ENCODE data around the gene STAU1.

STAU1 gene

GRCh38 chr20:49210101-49210756 is 22.1 kb upstream of the STAU1 start (continued):
- TF ChIP-seq CREB5 (CRISPR knock-in tag; IDR thresholded peaks at IDR 0.05; ENCODE audit: low read depth) (no peak), CSDC2 (CRISPR knock-in tag; IDR thresholded peaks at IDR 0.05) (no peak), POU6F1 (CRISPR knock-in tag; IDR thresholded peaks at IDR 0.05; ENCODE audit: borderline replicate concordance, low read depth) (no peak), TCF4 (CRISPR knock-in tag; IDR thresholded peaks at IDR 0.05; ENCODE audit: borderline replicate concordance) (no peak), ISL1 (CRISPR knock-in tag; IDR thresholded peaks at IDR 0.05) (no peak), ESRRG (CRISPR knock-in tag; IDR thresholded peaks at IDR 0.05) (no peak)

GRCh38 chr20:49207076-49207475 is 18.9 kb upstream of the STAU1 start:
- TF ChIP-seq PATZ1 (CRISPR knock-in tag; IDR thresholded peaks at IDR 0.05; ENCODE audit: borderline replicate concordance) (no peak), ZFP3 (CRISPR knock-in tag; IDR thresholded peaks at IDR 0.05) (no peak), BACH2 (CRISPR knock-in tag; IDR thresholded peaks at IDR 0.05; ENCODE audit: borderline replicate concordance) (no peak), CSRNP3 (CRISPR knock-in tag; IDR thresholded peaks at IDR 0.05) (no peak), ISL1 (CRISPR knock-in tag; IDR thresholded peaks at IDR 0.05) (no peak), POU6F1 (CRISPR knock-in tag; IDR thresholded peaks at IDR 0.05; ENCODE audit: borderline replicate concordance, low read depth) (no peak), TOX (CRISPR knock-in tag; IDR thresholded peaks at IDR 0.05; ENCODE audit: borderline replicate concordance) (no peak), OSR1 (CRISPR knock-in tag; IDR thresholded peaks at IDR 0.05) (no peak), CSDC2 (CRISPR knock-in tag; IDR thresholded peaks at IDR 0.05) (no peak), CREB5 (CRISPR knock-in tag; IDR thresholded peaks at IDR 0.05; ENCODE audit: low read depth) (no peak)
- peak; percentile 49; the same call in 2 of the 3 replicates for ATAC-seq

GRCh38 chr20:49203746-49204145 is 15.6 kb upstream of the STAU1 start:
- no peak for ATAC-seq
- TF ChIP-seq PATZ1 (CRISPR knock-in tag; IDR thresholded peaks at IDR 0.05; ENCODE audit: borderline replicate concordance) (no peak), TSHZ2 (CRISPR knock-in tag; IDR thresholded peaks at IDR 0.05) (no peak), ZNF8 (CRISPR knock-in tag; IDR thresholded peaks at IDR 0.05) (no peak), ESRRG (CRISPR knock-in tag; IDR thresholded peaks at IDR 0.05) (no peak), CSRNP3 (CRISPR knock-in tag; IDR thresholded peaks at IDR 0.05) (no peak), ISL1 (CRISPR knock-in tag; IDR thresholded peaks at IDR 0.05) (no peak), BACH2 (CRISPR knock-in tag; IDR thresholded peaks at IDR 0.05; ENCODE audit: borderline replicate concordance) (no peak), TOX (CRISPR knock-in tag; IDR thresholded peaks at IDR 0.05; ENCODE audit: borderline replicate concordance) (no peak), TCF4 (CRISPR knock-in tag; IDR thresholded peaks at IDR 0.05; ENCODE audit: borderline replicate concordance) (no peak), SNAI2 (CRISPR knock-in tag; IDR thresholded peaks at IDR 0.05) (no peak), ZFP30 (CRISPR knock-in tag; IDR thresholded peaks at IDR 0.05) (no peak), ARNTL (CRISPR knock-in tag; IDR thresholded peaks at IDR 0.05; ENCODE audit: borderline replicate concordance, low read depth) (no peak), ZNF70 (CRISPR knock-in tag; IDR thresholded peaks at IDR 0.05) (no peak)
